ENCODE results near the gene CECR2.

Gene CECR2

GRCh38 chr22:17460895-17461294, 91.6 kb downstream of the CECR2 start:
- DNase-seq (ENCODE audit: low read depth): no peak

GRCh38 chr22:17470880-17471500, 101.7 kb downstream of the CECR2 start:
- no peak for DNase-seq (ENCODE audit: low read depth)

GRCh38 chr22:17471886-17472535, 102.8 kb downstream of the CECR2 start:
- no peak for DNase-seq (ENCODE audit: low read depth)

- DNase-seq (ENCODE audit: low read depth): no peak
Observed at GRCh38 chr22:17472932-17473331, 103.7 kb downstream of the CECR2 start.

GRCh38 chr22:17475318-17476230, 106.3 kb downstream of the CECR2 start:
- DNase-seq (ENCODE audit: low read depth): no peak

- DNase-seq (ENCODE audit: low read depth): no peak
Observed at GRCh38 chr22:17476838-17477237, 107.6 kb downstream of the CECR2 start.

- no peak for DNase-seq (ENCODE audit: low read depth)
Observed at GRCh38 chr22:17477391-17477833, 108.2 kb downstream of the CECR2 start.

GRCh38 chr22:17479135-17479534, 109.9 kb downstream of the CECR2 start:
- no peak for DNase-seq (ENCODE audit: low read depth)

GRCh38 chr22:17481424-17481823, 112.2 kb downstream of the CECR2 start:
- no peak for DNase-seq (ENCODE audit: low read depth)

GRCh38 chr22:17483688-17484372, 114.6 kb downstream of the CECR2 start:
- no peak for DNase-seq (ENCODE audit: low read depth)

GRCh38 chr22:17484608-17485007, 115.3 kb downstream of the CECR2 start:
- DNase-seq (ENCODE audit: low read depth): no peak

- no peak for DNase-seq (ENCODE audit: low read depth)
Observed at GRCh38 chr22:17486313-17486712, 117.1 kb downstream of the CECR2 start.

GRCh38 chr22:17486719-17487118, 117.5 kb downstream of the CECR2 start:
- DNase-seq (ENCODE audit: low read depth): no peak

GRCh38 chr22:17489101-17489500, 119.8 kb downstream of the CECR2 start:
- DNase-seq (ENCODE audit: low read depth): no peak

GRCh38 chr22:17491090-17491640, 121.9 kb downstream of the CECR2 start:
- no peak for DNase-seq (ENCODE audit: low read depth)

GRCh38 chr22:17492247-17492646, 123.0 kb downstream of the CECR2 start:
- no peak for DNase-seq (ENCODE audit: low read depth)

GRCh38 chr22:17493419-17493981, 124.2 kb downstream of the CECR2 start:
- no peak for DNase-seq (ENCODE audit: low read depth)

GRCh38 chr22:17496841-17497240, 127.6 kb downstream of the CECR2 start:
- no peak for DNase-seq (ENCODE audit: low read depth)

GRCh38 chr22:17501679-17502285, 132.5 kb downstream of the CECR2 start:
- no peak for DNase-seq (ENCODE audit: low read depth)

- DNase-seq (ENCODE audit: low read depth): no peak
Observed at GRCh38 chr22:17508110-17508509, 138.8 kb downstream of the CECR2 start.

- DNase-seq (ENCODE audit: low read depth): no peak
Observed at GRCh38 chr22:17512960-17513359, 143.7 kb downstream of the CECR2 start.

Measured in stimulated activated CD8-positive, alpha-beta memory T cell treated with anti-CD3 and anti-CD28 coated beads, Interleukin-4, amount 100 ng/mL, for 24 hours (primary cell).